Stimulated activated CD8-positive, alpha-beta memory T cell treated with anti-CD3 and anti-CD28 coated beads, Interleukin-7, amount 100 ng/mL, for 1 hour (primary cell): ENCODE measurements around the gene CEND1.
A peak's percentile ranks its signal among the peaks of the same experiment; 100 is the strongest.
"Not testable (repeated sequence)": the region's sequence is repeated elsewhere in the genome, so short reads cannot be mapped to it uniquely, and the experiment has no call there.

ENCODE experiments used
- DNase-seq, 2 donors: peaks; one replicate each; pipeline ENCODE4 v3.0.0-alpha.2; 2020; ENCODE audit warnings: low read depth in 2 of 2

The CEND1 gene

GRCh38 chr11:763549-764321 lies 26.2 kb downstream of the CEND1 start:
- no peak for DNase-seq

GRCh38 chr11:763073-763463 lies 26.8 kb downstream of the CEND1 start:
- DNase-seq: no peak

GRCh38 chr11:762421-763072 lies 27.3 kb downstream of the CEND1 start:
- DNase-seq: no peak

- DNase-seq: no peak
Observed at GRCh38 chr11:761526-762108, 28.3 kb downstream of the CEND1 start.

- DNase-seq: no peak
Observed at GRCh38 chr11:760236-760635, 29.7 kb downstream of the CEND1 start.

- DNase-seq: no peak
Observed at GRCh38 chr11:749731-750130, 40.2 kb downstream of the CEND1 start.

DNA sequence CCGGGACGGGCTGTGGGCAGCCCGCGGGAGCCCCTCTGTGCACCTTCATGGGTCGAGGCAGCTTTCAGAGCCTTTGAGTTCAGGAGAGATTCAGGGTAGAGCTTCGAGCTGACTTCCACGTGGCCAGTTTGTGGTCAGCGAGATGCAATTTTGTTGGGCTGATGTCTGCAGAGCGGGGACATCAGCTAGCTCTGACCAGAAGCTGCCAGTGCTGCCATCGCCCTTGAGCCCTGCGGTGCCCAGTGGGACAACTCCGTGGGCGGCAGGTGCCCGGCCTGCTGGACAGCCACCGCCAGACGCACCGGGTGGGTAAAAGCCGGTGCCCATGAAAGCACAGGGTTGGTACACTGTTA lies 41.9 kb downstream of the CEND1 start:
- no peak for DNase-seq

GRCh38 chr11:747158-748006 lies 42.5 kb downstream of the CEND1 start, which contains the start of gene TALDO1:
TALDO1 (plus strand) TSS chr11:747464; CDS start chr11:747482, 18 bp downstream.
- peak; percentile 57 to 62 for DNase-seq

DNA sequence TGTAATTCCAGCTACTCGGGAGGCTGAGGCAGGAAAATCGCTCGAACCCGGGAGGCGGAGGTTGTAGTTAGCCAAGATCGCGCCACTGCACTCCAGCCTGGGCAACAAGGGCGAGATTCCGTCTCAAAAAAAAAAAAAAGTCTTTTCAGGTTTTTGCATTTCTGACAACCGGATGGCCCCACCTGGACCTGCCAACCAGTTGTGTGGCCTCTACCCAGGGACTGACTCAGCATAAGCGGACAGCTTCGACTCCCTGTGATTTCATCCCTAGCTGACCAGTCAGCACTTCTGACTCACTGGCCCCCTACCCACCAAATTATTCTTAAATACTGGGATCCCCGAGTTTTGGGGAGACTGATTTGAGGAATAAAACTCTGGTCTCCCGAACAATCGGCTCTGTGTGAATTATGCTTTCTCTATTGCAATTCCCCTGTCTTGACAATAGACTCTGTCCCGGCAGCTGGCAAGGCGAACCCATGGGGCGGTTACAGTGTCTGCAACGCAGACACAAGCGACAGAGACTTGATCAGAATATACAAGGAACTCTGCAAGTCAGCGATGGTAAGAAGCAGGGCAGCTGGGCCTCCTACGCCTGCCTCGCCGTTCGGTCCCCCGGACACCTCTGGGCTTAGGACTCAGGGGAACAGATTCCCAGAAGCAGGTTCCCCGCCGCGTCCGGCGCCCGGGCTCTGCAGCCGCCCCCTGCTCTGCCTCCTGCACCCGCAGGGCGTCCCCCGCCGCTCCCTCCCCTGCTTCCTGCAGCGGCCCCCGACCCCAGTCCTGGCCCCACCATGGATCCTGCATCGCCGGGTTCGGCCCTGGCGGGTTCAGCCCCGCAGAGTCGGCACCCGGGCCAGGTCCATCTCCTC lies 43.4 kb downstream of the CEND1 start:
- no peak for DNase-seq

- DNase-seq: no peak
Observed at GRCh38 chr11:745428-745827, 44.5 kb downstream of the CEND1 start.

GRCh38 chr11:742571-743201 lies 47.2 kb downstream of the CEND1 start:
- no peak for DNase-seq

- no peak for DNase-seq
Observed at GRCh38 chr11:742156-742546, 47.7 kb downstream of the CEND1 start.

DNA sequence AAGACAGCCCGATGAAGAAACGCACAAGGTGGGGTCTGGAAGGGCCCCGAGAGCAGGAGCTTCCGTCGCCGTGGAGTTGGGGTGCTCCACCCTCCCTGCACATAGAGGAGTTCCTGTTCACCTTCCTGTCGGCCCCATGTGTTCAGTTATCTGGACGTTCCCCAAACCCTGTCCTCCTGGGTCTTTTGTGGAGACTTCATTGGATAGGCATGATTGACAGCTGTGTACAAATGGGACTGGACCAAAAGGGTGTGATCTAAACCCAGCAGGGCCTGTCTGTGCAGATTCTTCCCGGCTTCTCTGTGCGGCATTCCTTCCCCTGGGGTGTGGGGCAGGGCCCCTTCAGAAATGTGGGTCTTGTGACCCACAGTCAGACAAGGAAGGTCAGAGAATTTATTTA lies 52.0 kb downstream of the CEND1 start:
- DNase-seq: not testable (repeated sequence)

- DNase-seq: no peak
Observed at GRCh38 chr11:737366-737765, 52.5 kb downstream of the CEND1 start.
